NCI-H1436 (cell line): Measurements from ENCODE around the gene COLEC12.
"Not testable (repeated sequence)": the region's sequence is repeated elsewhere in the genome, so short reads cannot be mapped to it uniquely, and the experiment has no call there.

Experiments
- DNase-seq: peaks from one replicate; lab custom pipeline; 2025; lab: John Stamatoyannopoulos, UW

The COLEC12 gene

GRCh38 chr18:320155-320554, 180.3 kb downstream of the COLEC12 start:
- DNase-seq: no peak

GRCh38 chr18:319720-320119, 180.8 kb downstream of the COLEC12 start:
- DNase-seq: no peak

GRCh38 chr18:318791-319291, 181.7 kb downstream of the COLEC12 start:
- DNase-seq: no peak

- DNase-seq: no peak
Observed at GRCh38 chr18:317618-318017, 182.9 kb downstream of the COLEC12 start.

- no peak for DNase-seq
Observed at GRCh38 chr18:316393-316792, 184.1 kb downstream of the COLEC12 start.

GRCh38 chr18:313931-314330, 186.6 kb downstream of the COLEC12 start:
- no peak for DNase-seq

- no peak for DNase-seq
Observed at GRCh38 chr18:312415-312814, 188.1 kb downstream of the COLEC12 start.

- DNase-seq: no peak
Observed at GRCh38 chr18:310042-310441, 190.5 kb downstream of the COLEC12 start.

- not testable (repeated sequence) for DNase-seq
Observed at GRCh38 chr18:308086-308485, 192.4 kb downstream of the COLEC12 start.

GRCh38 chr18:306608-307255, 193.8 kb downstream of the COLEC12 start:
- no peak for DNase-seq

GRCh38 chr18:305003-305501, 195.4 kb downstream of the COLEC12 start:
- DNase-seq: no peak

GRCh38 chr18:303607-304006, 196.9 kb downstream of the COLEC12 start:
- DNase-seq: no peak

GRCh38 chr18:303011-303410, 197.5 kb downstream of the COLEC12 start:
- DNase-seq: no peak

GRCh38 chr18:302097-302496, 198.4 kb downstream of the COLEC12 start:
- DNase-seq: no peak

- no peak for DNase-seq
Observed at GRCh38 chr18:297936-298335, 202.6 kb downstream of the COLEC12 start.

- no peak for DNase-seq
Observed at GRCh38 chr18:295756-296490, 204.6 kb downstream of the COLEC12 start.

GRCh38 chr18:294566-294965, 205.9 kb downstream of the COLEC12 start:
- DNase-seq: no peak

- no peak for DNase-seq
Observed at GRCh38 chr18:293536-293935, 207.0 kb downstream of the COLEC12 start.

- DNase-seq: no peak
Observed at GRCh38 chr18:292271-292670, 208.2 kb downstream of the COLEC12 start.

- not testable (repeated sequence) for DNase-seq
Observed at GRCh38 chr18:289970-290369, 210.5 kb downstream of the COLEC12 start.

GRCh38 chr18:289026-289425, 211.5 kb downstream of the COLEC12 start:
- DNase-seq: no peak

- DNase-seq: no peak
Observed at GRCh38 chr18:286515-287310, 213.8 kb downstream of the COLEC12 start.

- DNase-seq: no peak
Observed at GRCh38 chr18:285817-286216, 214.7 kb downstream of the COLEC12 start.
